Liver (tissue), 9 donors: Measurements from ENCODE around the gene QKI. TPM values are rescaled to one million over a fixed set of nuclear protein-coding genes. Genes with fewer than 3 reads are reported as not detected.

ENCODE experiments used
- DNase-seq: peaks from one replicate; pipeline ENCODE4 v3.0.0-alpha.2; 2017; ENCODE audit warnings: low spot score
- H3K27ac ChIP-seq, 2 donors: one replicate each; pipeline ENCODE4 v1.7.0; 2013; ENCODE audit warnings: inconsistent platforms in 2 of 2, low read length in 2 of 2, control low read depth in 1 of 2, low read depth in 1 of 2, mild to moderate bottlenecking in 1 of 2
- H3K27me3 ChIP-seq, 4 donors: one replicate each; pipeline versions ENCODE4 v1.6.1 to v1.7.0; 2013; ENCODE audit warnings: low read length in 3 of 4, inconsistent platforms in 1 of 4, mild to moderate bottlenecking in 1 of 4, moderate library complexity in 1 of 4; ENCODE audit not compliant: control insufficient read depth in 4 of 4, insufficient read depth in 4 of 4
- H3K36me3 ChIP-seq, 4 donors: one replicate each; pipeline versions ENCODE4 v1.6.1 to v1.7.0; 2013; ENCODE audit warnings: low read length in 3 of 4, mild to moderate bottlenecking in 3 of 4, low read depth in 1 of 4, moderate library complexity in 1 of 4; ENCODE audit not compliant: control insufficient read depth in 4 of 4, insufficient read depth in 3 of 4
- H3K4me1 ChIP-seq, 4 donors: one replicate each; pipeline versions ENCODE4 v1.6.1 to v1.7.0; 2013; ENCODE audit warnings: low read length in 3 of 4, mild to moderate bottlenecking in 3 of 4, moderate library complexity in 1 of 4; ENCODE audit not compliant: control insufficient read depth in 4 of 4, insufficient read depth in 4 of 4
- H3K4me3 ChIP-seq, 3 donors: one replicate each; pipeline versions ENCODE4 v1.6.1 to v1.7.0; 2013; ENCODE audit warnings: low read length in 3 of 3, control low read depth in 1 of 3, low read depth in 1 of 3, mild to moderate bottlenecking in 1 of 3
- H3K9ac ChIP-seq, 2 donors: one replicate each; pipeline ENCODE4 v1.7.0; 2013; ENCODE audit warnings: low read length in 2 of 2, mild to moderate bottlenecking in 2 of 2, moderate library complexity in 2 of 2, control low read depth in 1 of 2, low read depth in 1 of 2
- H3K9me3 ChIP-seq, 4 donors: one replicate each; pipeline versions ENCODE4 v1.6.1 to v1.7.0; 2013; ENCODE audit warnings: low read length in 3 of 4; ENCODE audit not compliant: control insufficient read depth in 4 of 4
- EGR1 ChIP-seq, 2 donors: IDR thresholded peaks; 2 replicates each; pipeline ENCODE4 v1.6.1; 2016 to 2018; ENCODE audit warnings: antibody characterized with exemption in 2 of 2, low read depth in 2 of 2
- FOXA1 ChIP-seq: IDR thresholded peaks from 2 replicates; pipeline ENCODE4 v1.6.1; 2016; ENCODE audit warnings: antibody characterized with exemption
- FOXA2 ChIP-seq: IDR thresholded peaks from 2 replicates; pipeline ENCODE4 v1.6.1; 2016; ENCODE audit warnings: antibody characterized with exemption
- GABPA ChIP-seq, 2 donors: IDR thresholded peaks in 1 of 2; conservative IDR thresholded peaks in 1 of 2; 2 replicates each; pipeline ENCODE4 v1.6.1; 2016; ENCODE audit warnings: antibody characterized with exemption in 2 of 2, mild to moderate bottlenecking in 1 of 2, moderate library complexity in 1 of 2
- HNF4A ChIP-seq, 2 donors: conservative IDR thresholded peaks; 2 replicates each; pipeline ENCODE4 v1.6.1; 2016; ENCODE audit warnings: antibody characterized with exemption in 2 of 2, mild to moderate bottlenecking in 2 of 2
- HNF4G ChIP-seq: IDR thresholded peaks from 2 replicates; pipeline ENCODE4 v1.6.1; 2016; ENCODE audit warnings: antibody characterized with exemption
- JUND ChIP-seq, 2 donors: IDR thresholded peaks; 2 replicates each; pipeline ENCODE4 v1.6.1; 2016; ENCODE audit warnings: antibody characterized with exemption in 2 of 2
- NR2F2 ChIP-seq: IDR thresholded peaks from 2 replicates; pipeline ENCODE4 v1.6.1; 2016; ENCODE audit warnings: antibody characterized with exemption
- RAD21 ChIP-seq, 2 donors: IDR thresholded peaks; 2 replicates each; pipeline ENCODE4 v1.6.1; 2016; ENCODE audit warnings: antibody characterized with exemption in 2 of 2, mild to moderate bottlenecking in 2 of 2
- RXRA ChIP-seq, 2 donors: IDR thresholded peaks; 2 replicates each; pipeline ENCODE4 v1.6.1; 2017 to 2018; ENCODE audit warnings: antibody characterized with exemption in 2 of 2, mild to moderate bottlenecking in 1 of 2
- SP1 ChIP-seq: IDR thresholded peaks from 2 replicates; pipeline ENCODE4 v1.6.1; 2018; ENCODE audit warnings: antibody characterized with exemption, mild to moderate bottlenecking
- TAF1 ChIP-seq: conservative IDR thresholded peaks from 2 replicates; pipeline ENCODE4 v1.6.1; 2016; ENCODE audit warnings: antibody characterized with exemption, mild to moderate bottlenecking
- YY1 ChIP-seq: IDR thresholded peaks from 2 replicates; pipeline ENCODE4 v1.6.1; 2016; ENCODE audit warnings: antibody characterized with exemption, mild to moderate bottlenecking
- WGBS: extraction: QIAGEN DNeasy Blood & Tissue Kit; methylation state at CpG from one replicate; pipeline ENCODE4 v1.1.7; 2013; 5-methylcytosine and 5-hydroxymethylcytosine counted together
- polyA plus RNA-seq, 2 donors: library from polyadenylated mRNA; stranded (reverse) in 1 of 2; unstranded in 1 of 2; fragments of 200-250 nt in 1 of 2; fragments of >200 nt in 1 of 2; fragmentation: Nextera tagmentation in 1 of 2; extraction: Ambion mirVana in 1 of 2; gene quantifications; one replicate each; pipeline versions ENCODE4 v1.2.1 to v1.2.3, GENCODE V29; 2013 to 2015
- total RNA-seq, 2 donors: library from RNA; depleted of rRNA; stranded (reverse); fragments of >200 nt; gene quantifications; one replicate each; pipeline ENCODE4 v1.2.3, GENCODE V29; 2014
- TF ChIP-seq, protein P1 (sequence below): IDR thresholded peaks from 2 replicates; pipeline ENCODE4 v1.6.1; 2016; ENCODE audit warnings: antibody characterized with exemption
- TF ChIP-seq, protein P2 (sequence below): IDR thresholded peaks from 2 replicates; pipeline ENCODE4 v1.6.1; 2016; ENCODE audit warnings: antibody characterized with exemption
- TF ChIP-seq, protein P3 (sequence below): fragments of 150-350 bp; IDR thresholded peaks from 2 replicates; pipeline ENCODE4 v1.5.1; 2017; ENCODE audit warnings: improper control_type of control experiment, low read depth, low read length; ENCODE audit not compliant: missing input control
- TF ChIP-seq, protein P4 (sequence below): IDR thresholded peaks from 2 replicates; pipeline ENCODE4 v1.6.1; 2016; ENCODE audit warnings: antibody characterized with exemption, mild to moderate bottlenecking
- TF ChIP-seq, protein P5 (sequence below): IDR thresholded peaks from 2 replicates; pipeline ENCODE4 v1.6.1; 2016; ENCODE audit warnings: antibody characterized with exemption
- donor health status: healthy.
- donor health status: healthy.
- donor health status: healthy.
- donor health status: healthy.
- donor health status: healthy.

Gene QKI
- total and polyA plus RNA-seq, 4 donors = 22.7 to 97.0 (median 56.3) TPM

DNA sequence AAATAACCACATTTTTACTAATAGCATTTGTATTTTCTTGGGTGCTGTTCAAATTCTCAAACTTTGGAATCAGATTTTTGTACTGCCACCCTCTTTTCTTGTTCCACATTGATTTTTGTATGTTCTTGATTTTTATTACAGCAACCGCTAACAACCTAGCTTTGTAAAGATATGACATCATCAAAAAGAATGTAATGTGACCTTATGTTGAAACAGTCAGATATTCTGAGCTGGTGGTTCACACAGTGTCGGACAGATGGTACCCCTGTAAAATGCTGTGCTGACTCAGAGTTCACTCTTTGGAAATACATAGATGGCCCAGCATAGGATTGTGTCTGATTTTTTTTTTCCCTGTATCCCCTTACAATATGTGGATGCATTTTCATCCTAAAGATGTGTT lies 118.9 kb downstream of the QKI start:
- peak in 1 of 2 donors; percentile 32 for TF ChIP-seq RXRA (IDR thresholded peaks at IDR 0.05)
- TF ChIP-seq HNF4A (conservative IDR thresholded peaks at IDR 0.05) = peak; percentile 22 to 46
- peak in 1 of 2 donors; percentile 14 for TF ChIP-seq RAD21 (IDR thresholded peaks at IDR 0.05)
- no peak for TF ChIP-seq SP1
- TF ChIP-seq, protein P1, sequence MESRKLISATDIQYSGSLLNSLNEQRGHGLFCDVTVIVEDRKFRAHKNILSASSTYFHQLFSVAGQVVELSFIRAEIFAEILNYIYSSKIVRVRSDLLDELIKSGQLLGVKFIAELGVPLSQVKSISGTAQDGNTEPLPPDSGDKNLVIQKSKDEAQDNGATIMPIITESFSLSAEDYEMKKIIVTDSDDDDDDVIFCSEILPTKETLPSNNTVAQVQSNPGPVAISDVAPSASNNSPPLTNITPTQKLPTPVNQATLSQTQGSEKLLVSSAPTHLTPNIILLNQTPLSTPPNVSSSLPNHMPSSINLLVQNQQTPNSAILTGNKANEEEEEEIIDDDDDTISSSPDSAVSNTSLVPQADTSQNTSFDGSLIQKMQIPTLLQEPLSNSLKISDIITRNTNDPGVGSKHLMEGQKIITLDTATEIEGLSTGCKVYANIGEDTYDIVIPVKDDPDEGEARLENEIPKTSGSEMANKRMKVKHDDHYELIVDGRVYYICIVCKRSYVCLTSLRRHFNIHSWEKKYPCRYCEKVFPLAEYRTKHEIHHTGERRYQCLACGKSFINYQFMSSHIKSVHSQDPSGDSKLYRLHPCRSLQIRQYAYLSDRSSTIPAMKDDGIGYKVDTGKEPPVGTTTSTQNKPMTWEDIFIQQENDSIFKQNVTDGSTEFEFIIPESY = no peak
- TF ChIP-seq FOXA2 = no peak
- TF ChIP-seq, protein P2, sequence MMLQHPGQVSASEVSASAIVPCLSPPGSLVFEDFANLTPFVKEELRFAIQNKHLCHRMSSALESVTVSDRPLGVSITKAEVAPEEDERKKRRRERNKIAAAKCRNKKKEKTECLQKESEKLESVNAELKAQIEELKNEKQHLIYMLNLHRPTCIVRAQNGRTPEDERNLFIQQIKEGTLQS = no peak
- TF ChIP-seq, protein P3, sequence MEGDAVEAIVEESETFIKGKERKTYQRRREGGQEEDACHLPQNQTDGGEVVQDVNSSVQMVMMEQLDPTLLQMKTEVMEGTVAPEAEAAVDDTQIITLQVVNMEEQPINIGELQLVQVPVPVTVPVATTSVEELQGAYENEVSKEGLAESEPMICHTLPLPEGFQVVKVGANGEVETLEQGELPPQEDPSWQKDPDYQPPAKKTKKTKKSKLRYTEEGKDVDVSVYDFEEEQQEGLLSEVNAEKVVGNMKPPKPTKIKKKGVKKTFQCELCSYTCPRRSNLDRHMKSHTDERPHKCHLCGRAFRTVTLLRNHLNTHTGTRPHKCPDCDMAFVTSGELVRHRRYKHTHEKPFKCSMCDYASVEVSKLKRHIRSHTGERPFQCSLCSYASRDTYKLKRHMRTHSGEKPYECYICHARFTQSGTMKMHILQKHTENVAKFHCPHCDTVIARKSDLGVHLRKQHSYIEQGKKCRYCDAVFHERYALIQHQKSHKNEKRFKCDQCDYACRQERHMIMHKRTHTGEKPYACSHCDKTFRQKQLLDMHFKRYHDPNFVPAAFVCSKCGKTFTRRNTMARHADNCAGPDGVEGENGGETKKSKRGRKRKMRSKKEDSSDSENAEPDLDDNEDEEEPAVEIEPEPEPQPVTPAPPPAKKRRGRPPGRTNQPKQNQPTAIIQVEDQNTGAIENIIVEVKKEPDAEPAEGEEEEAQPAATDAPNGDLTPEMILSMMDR = no peak
- no peak for TF ChIP-seq YY1
- TF ChIP-seq EGR1 (IDR thresholded peaks at IDR 0.05; ENCODE audit: low read depth in 2 of 2) = no peak
- no peak for TF ChIP-seq GABPA (IDR thresholded peaks at IDR 0.05 in 1 of 2, conservative IDR thresholded peaks at IDR 0.05 in 1 of 2)
- TF ChIP-seq NR2F2 = no peak
- TF ChIP-seq, protein P4, sequence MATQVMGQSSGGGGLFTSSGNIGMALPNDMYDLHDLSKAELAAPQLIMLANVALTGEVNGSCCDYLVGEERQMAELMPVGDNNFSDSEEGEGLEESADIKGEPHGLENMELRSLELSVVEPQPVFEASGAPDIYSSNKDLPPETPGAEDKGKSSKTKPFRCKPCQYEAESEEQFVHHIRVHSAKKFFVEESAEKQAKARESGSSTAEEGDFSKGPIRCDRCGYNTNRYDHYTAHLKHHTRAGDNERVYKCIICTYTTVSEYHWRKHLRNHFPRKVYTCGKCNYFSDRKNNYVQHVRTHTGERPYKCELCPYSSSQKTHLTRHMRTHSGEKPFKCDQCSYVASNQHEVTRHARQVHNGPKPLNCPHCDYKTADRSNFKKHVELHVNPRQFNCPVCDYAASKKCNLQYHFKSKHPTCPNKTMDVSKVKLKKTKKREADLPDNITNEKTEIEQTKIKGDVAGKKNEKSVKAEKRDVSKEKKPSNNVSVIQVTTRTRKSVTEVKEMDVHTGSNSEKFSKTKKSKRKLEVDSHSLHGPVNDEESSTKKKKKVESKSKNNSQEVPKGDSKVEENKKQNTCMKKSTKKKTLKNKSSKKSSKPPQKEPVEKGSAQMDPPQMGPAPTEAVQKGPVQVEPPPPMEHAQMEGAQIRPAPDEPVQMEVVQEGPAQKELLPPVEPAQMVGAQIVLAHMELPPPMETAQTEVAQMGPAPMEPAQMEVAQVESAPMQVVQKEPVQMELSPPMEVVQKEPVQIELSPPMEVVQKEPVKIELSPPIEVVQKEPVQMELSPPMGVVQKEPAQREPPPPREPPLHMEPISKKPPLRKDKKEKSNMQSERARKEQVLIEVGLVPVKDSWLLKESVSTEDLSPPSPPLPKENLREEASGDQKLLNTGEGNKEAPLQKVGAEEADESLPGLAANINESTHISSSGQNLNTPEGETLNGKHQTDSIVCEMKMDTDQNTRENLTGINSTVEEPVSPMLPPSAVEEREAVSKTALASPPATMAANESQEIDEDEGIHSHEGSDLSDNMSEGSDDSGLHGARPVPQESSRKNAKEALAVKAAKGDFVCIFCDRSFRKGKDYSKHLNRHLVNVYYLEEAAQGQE = no peak
- TF ChIP-seq FOXA1 = no peak
- TF ChIP-seq, protein P5, sequence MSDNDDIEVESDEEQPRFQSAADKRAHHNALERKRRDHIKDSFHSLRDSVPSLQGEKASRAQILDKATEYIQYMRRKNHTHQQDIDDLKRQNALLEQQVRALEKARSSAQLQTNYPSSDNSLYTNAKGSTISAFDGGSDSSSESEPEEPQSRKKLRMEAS = no peak
- TF ChIP-seq HNF4G = no peak
- TF ChIP-seq TAF1 = no peak
- TF ChIP-seq JUND (IDR thresholded peaks at IDR 0.05) = peak; percentile 48 to 58
- peak overlapping the region in 1 of 2 donors; percentile 1 for H3K9ac ChIP-seq
- no peak for DNase-seq
- no peaks in the 10 kb centered on the region for H3K9me3 ChIP-seq
- peak overlapping the region in 1 of 2 donors; percentile 53 for H3K27ac ChIP-seq
- H3K27me3 ChIP-seq = no peaks in the 10 kb centered on the region
- H3K4me1 ChIP-seq = peaks cover 18 to 43% (median 30%) of the 10 kb centered on the region in 4 donors
- H3K36me3 ChIP-seq = peaks cover 0 to 4% (median 1%) of the 10 kb centered on the region in 4 donors
- WGBS = 19% methylated on average over 2 of the region's 2 CpGs
- H3K4me3 ChIP-seq = no peak overlapping the region
